DOHH2 (cell line): Measurements from ENCODE around the gene LSR.

Experiments used
- CTCF ChIP-seq: fragments of 200-600 bp; sonication (generic); IDR thresholded peaks from one replicate; pipeline ENCODE4 v1.5.1; 2014; ENCODE audit warnings: antibody characterized with exemption, mild to moderate bottlenecking, low read depth, low read length; ENCODE audit not compliant: poor library complexity, severe bottlenecking
- EZH2phosphoT487 ChIP-seq: fragments of 200-600 bp; sonication (generic); IDR thresholded peaks from 2 replicates; pipeline ENCODE4 v1.6.1; 2017; ENCODE audit warnings: borderline replicate concordance, mild to moderate bottlenecking, antibody characterized with exemption, low read length, moderate library complexity, mixed read lengths

DNA sequence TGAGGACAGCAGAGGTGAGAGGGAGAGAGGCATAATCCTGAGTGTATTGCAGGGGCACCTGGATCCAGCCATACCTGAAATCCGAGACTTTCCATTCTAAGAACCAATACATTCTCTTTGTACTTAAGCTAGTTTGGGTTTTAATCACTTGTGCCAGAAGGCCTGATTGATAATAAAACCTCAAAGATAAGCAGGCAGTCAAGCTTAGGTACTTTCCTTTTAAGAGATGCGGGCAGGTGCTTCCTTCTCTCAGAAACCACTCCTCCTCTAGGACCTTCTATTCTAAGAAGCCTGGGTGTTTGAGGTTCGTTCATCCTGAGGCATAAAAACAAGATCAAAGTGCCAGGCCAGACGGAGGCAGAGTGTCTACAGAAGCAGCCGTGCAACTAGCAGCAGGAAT, 42.4 kb upstream of the LSR start:
- TF ChIP-seq CTCF (no peak), EZH2phosphoT487 (no peak)
